GM18858 (cell line): ENCODE measurements around the gene PCDHA11.
"Not testable (repeated sequence)": the region's sequence is repeated elsewhere in the genome, so short reads cannot be mapped to it uniquely, and the experiment has no call there.

ENCODE experiments used
- ATAC-seq: cut with Tn5 transposase; IDR thresholded peaks from one replicate; pipeline ENCODE4 v1.9.1; 2021; ENCODE audit not compliant: unreplicated experiment

Gene PCDHA11

GRCh38 chr5:140849831-140850634 lies 18.7 kb upstream of the PCDHA11 start:
- ATAC-seq = not testable (repeated sequence)

- no peak for ATAC-seq
These were observed 12.7 kb upstream of the PCDHA11 start, which contains the start of gene PCDHA10 for GRCh38 chr5:140855772-140856674. Gene PCDHA10, plus strand, starts transcription at chr5:140855897. Its CDS starts 152 bp downstream, at chr5:140856049.

GRCh38 chr5:140857177-140857986 lies 11.4 kb upstream of the PCDHA11 start:
- ATAC-seq = no peak

- no peak for ATAC-seq
These were observed 10.8 kb upstream of the PCDHA11 start for GRCh38 chr5:140857987-140858240.

GRCh38 chr5:140862441-140863295 lies 6.1 kb upstream of the PCDHA11 start:
- ATAC-seq = no peak

- no peak for ATAC-seq
These were observed 764 bp downstream of the PCDHA11 start for GRCh38 chr5:140869555-140869886.

GRCh38 chr5:140870221-140871201 lies 1.8 kb downstream of the PCDHA11 start:
- ATAC-seq = no peak

- no peak for ATAC-seq
These were observed 6.6 kb downstream of the PCDHA11 start, which contains the start of gene PCDHA12 for GRCh38 chr5:140875085-140876065. Gene PCDHA12, plus strand, starts transcription at chr5:140875308. Its CDS starts 165 bp downstream, at chr5:140875473.

- ATAC-seq = not testable (repeated sequence)
These were observed 7.9 kb downstream of the PCDHA11 start for GRCh38 chr5:140876541-140877261.

GRCh38 chr5:140877262-140877581 lies 8.5 kb downstream of the PCDHA11 start:
- no peak for ATAC-seq

- no peak for ATAC-seq
These were observed 13.3 kb downstream of the PCDHA11 start, which contains the start of gene PCDHA13 for GRCh38 chr5:140881889-140882590. Gene PCDHA13, plus strand, starts transcription at chr5:140882124. Its CDS starts 145 bp downstream, at chr5:140882269.

GRCh38 chr5:140882591-140882899 lies 13.8 kb downstream of the PCDHA11 start:
- ATAC-seq = no peak

- ATAC-seq = no peak
These were observed 14.6 kb downstream of the PCDHA11 start for GRCh38 chr5:140883373-140883772.

GRCh38 chr5:140883927-140884697 lies 15.4 kb downstream of the PCDHA11 start:
- ATAC-seq = no peak

- no peak for ATAC-seq
These were observed 47.6 kb downstream of the PCDHA11 start for GRCh38 chr5:140916325-140916724.
